ENCODE measurements around the gene XPNPEP1. TPM values are rescaled to one million over a fixed set of nuclear protein-coding genes. Genes with fewer than 3 reads are reported as not detected.
"Not testable (repeated sequence)": the region's sequence is repeated elsewhere in the genome, so short reads cannot be mapped to it uniquely, and the experiment has no call there.

The XPNPEP1 gene
- total RNA-seq, 1 experiment from 2014 or later, result 49.3 TPM

- no peak for DNase-seq (ENCODE audit: extremely low read depth, low read depth)
Measured at GRCh38 chr10:109926061-109926745, 2.9 kb upstream of the XPNPEP1 start.

- no peak for DNase-seq (ENCODE audit: extremely low read depth, low read depth)
Measured at GRCh38 chr10:109924967-109925620, 1.8 kb upstream of the XPNPEP1 start.

- no peak for DNase-seq (ENCODE audit: extremely low read depth, low read depth)
Measured at GRCh38 chr10:109924087-109924486, 776 bp upstream of the XPNPEP1 start.

GRCh38 chr10:109922358-109922975 is 844 bp downstream of the XPNPEP1 start:
- DNase-seq (ENCODE audit: extremely low read depth, low read depth), result no peak

- DNase-seq (ENCODE audit: extremely low read depth, low read depth), result no peak
Measured at GRCh38 chr10:109920016-109920415, 3.3 kb downstream of the XPNPEP1 start.

GRCh38 chr10:109919220-109919619 is 4.1 kb downstream of the XPNPEP1 start:
- DNase-seq (ENCODE audit: extremely low read depth, low read depth), result no peak

GRCh38 chr10:109918707-109919106 is 4.6 kb downstream of the XPNPEP1 start:
- not testable (repeated sequence) for DNase-seq (ENCODE audit: extremely low read depth, low read depth)

- DNase-seq (ENCODE audit: extremely low read depth, low read depth), result no peak
Measured at GRCh38 chr10:109915566-109915965, 7.7 kb downstream of the XPNPEP1 start.

GRCh38 chr10:109914966-109915365 is 8.3 kb downstream of the XPNPEP1 start:
- DNase-seq (ENCODE audit: extremely low read depth, low read depth), result no peak

GRCh38 chr10:109913306-109913892 is 9.9 kb downstream of the XPNPEP1 start:
- DNase-seq (ENCODE audit: extremely low read depth, low read depth), result no peak

- DNase-seq (ENCODE audit: extremely low read depth, low read depth), result no peak
Measured at GRCh38 chr10:109912335-109913281, 10.7 kb downstream of the XPNPEP1 start.

- no peak for DNase-seq (ENCODE audit: extremely low read depth, low read depth)
Measured at GRCh38 chr10:109911903-109912302, 11.4 kb downstream of the XPNPEP1 start.

- no peak for DNase-seq (ENCODE audit: extremely low read depth, low read depth)
Measured at GRCh38 chr10:109906316-109906715, 17.0 kb downstream of the XPNPEP1 start.

GRCh38 chr10:109904397-109904796 is 18.9 kb downstream of the XPNPEP1 start:
- DNase-seq (ENCODE audit: extremely low read depth, low read depth), result no peak

GRCh38 chr10:109902992-109903947 is 20.0 kb downstream of the XPNPEP1 start:
- no peak for DNase-seq (ENCODE audit: extremely low read depth, low read depth)

GRCh38 chr10:109899356-109900331 is 23.7 kb downstream of the XPNPEP1 start:
- DNase-seq (ENCODE audit: extremely low read depth, low read depth), result no peak

- no peak for DNase-seq (ENCODE audit: extremely low read depth, low read depth)
Measured at GRCh38 chr10:109898666-109899355, 24.5 kb downstream of the XPNPEP1 start.

All from NCI-H460 (cell line).